A549 (cell line): ENCODE data around the gene DPEP1. TPM values are rescaled to one million over a fixed set of nuclear protein-coding genes. Genes with fewer than 3 reads are reported as not detected.

ENCODE experiments used
- BHLHE40 ChIP-seq: IDR thresholded peaks from 2 replicates; pipeline ENCODE4 v1.6.1; 2012; ENCODE audit warnings: low read depth, low read length, inconsistent platforms
- CBX2 ChIP-seq: fragments of 200-600 bp; sonication (generic); IDR thresholded peaks from 2 replicates; pipeline ENCODE4 v1.6.1; 2016; ENCODE audit warnings: low read depth, mild to moderate bottlenecking, borderline replicate concordance
- CHD4 ChIP-seq: fragments of 200-600 bp; sonication (generic); IDR thresholded peaks from 2 replicates; pipeline ENCODE4 v1.6.1; 2016; ENCODE audit warnings: antibody characterized with exemption, mild to moderate bottlenecking, borderline replicate concordance
- CTCF ChIP-seq: fragments of >200 bp; sonication (Bioruptor Twin); formaldehyde crosslinking; IDR thresholded peaks from 3 replicates; pipeline ENCODE4 v1.5.1; 2016
- ELK1 ChIP-seq: fragments of 150-350 bp; IDR thresholded peaks from 2 replicates; pipeline ENCODE4 v1.6.1; 2014; ENCODE audit warnings: low read depth, mild to moderate bottlenecking, low read length
- ESRRA ChIP-seq: fragments of 150-350 bp; IDR thresholded peaks from 2 replicates; pipeline ENCODE4 v1.6.1; 2014; ENCODE audit warnings: mild to moderate bottlenecking, low read length, borderline replicate concordance
- FOSB ChIP-seq: fragments of 250-450 bp; sonication (Bioruptor Pico); IDR thresholded peaks from 2 replicates; pipeline ENCODE4 v1.5.0; 2020; ENCODE audit warnings: mild to moderate bottlenecking, moderate library complexity
- HDAC2 ChIP-seq: fragments of 200-600 bp; sonication (generic); IDR thresholded peaks from 2 replicates; pipeline ENCODE4 v1.6.1; 2016
- HEYL ChIP-seq: fragments of 250-450 bp; sonication (Bioruptor Pico); IDR thresholded peaks from 2 replicates; pipeline ENCODE4 v1.8.0; 2021; ENCODE audit warnings: mild to moderate bottlenecking, moderate library complexity
- HMGXB4 ChIP-seq: fragments of 250-450 bp; sonication (Bioruptor Pico); IDR thresholded peaks from 2 replicates; pipeline ENCODE4 v1.5.0; 2021; ENCODE audit warnings: mild to moderate bottlenecking, moderate library complexity, borderline replicate concordance
- HOXB13 ChIP-seq: fragments of 250-450 bp; sonication (Bioruptor Pico); IDR thresholded peaks from 2 replicates; pipeline ENCODE4 v1.5.0; 2020; ENCODE audit warnings: low read depth, mild to moderate bottlenecking, moderate library complexity
- HOXB5 ChIP-seq: fragments of 250-450 bp; sonication (Bioruptor Pico); IDR thresholded peaks from 2 replicates; pipeline ENCODE4 v1.5.0; 2020; ENCODE audit warnings: mild to moderate bottlenecking, moderate library complexity
- JUN ChIP-seq, 2 experiments: fragments of >200 bp; sonication (Bioruptor Twin); formaldehyde crosslinking; IDR thresholded peaks; 2 replicates in 1 of 2; 3 replicates in 1 of 2; pipeline ENCODE4 v1.6.1; 2016 to 2017
- JUNB ChIP-seq: fragments of >200 bp; sonication (Bioruptor Twin); formaldehyde crosslinking; IDR thresholded peaks from 2 replicates; pipeline ENCODE4 v1.6.1; 2016
- KDM1A ChIP-seq: fragments of 200-600 bp; sonication (generic); IDR thresholded peaks from 2 replicates; pipeline ENCODE4 v1.6.1; 2016; ENCODE audit warnings: low read depth, mild to moderate bottlenecking
- KDM5A ChIP-seq: fragments of 200-600 bp; sonication (generic); IDR thresholded peaks from 2 replicates; pipeline ENCODE4 v1.6.1; 2016; ENCODE audit warnings: antibody characterized with exemption, mild to moderate bottlenecking
- MAFK ChIP-seq: fragments of 450-650 bp; IDR thresholded peaks from 2 replicates; pipeline ENCODE4 v1.6.1; 2014; ENCODE audit not compliant: partially characterized antibody
- MAZ ChIP-seq: fragments of 150-350 bp; IDR thresholded peaks from 2 replicates; pipeline ENCODE4 v1.6.1; 2014; ENCODE audit warnings: antibody characterized with exemption, low read depth, low read length, borderline replicate concordance
- NFE2L2 ChIP-seq: fragments of 150-350 bp; conservative IDR thresholded peaks from 2 replicates; pipeline ENCODE4 v1.6.1; 2014; ENCODE audit warnings: low read length
- NPAS2 ChIP-seq: fragments of 250-450 bp; sonication (Bioruptor Pico); IDR thresholded peaks from 2 replicates; pipeline ENCODE4 v1.8.0; 2022; ENCODE audit warnings: mild to moderate bottlenecking, moderate library complexity, borderline replicate concordance
- NR3C1 ChIP-seq: fragments of >200 bp; sonication (Bioruptor Twin); formaldehyde crosslinking; IDR thresholded peaks from 3 replicates; pipeline ENCODE4 v1.6.1; 2017
- PBX3 ChIP-seq: IDR thresholded peaks from 2 replicates; pipeline ENCODE4 v1.6.1; 2012
- PHF8 ChIP-seq: fragments of 200-600 bp; sonication (generic); IDR thresholded peaks from 2 replicates; pipeline ENCODE4 v1.6.1; 2016; ENCODE audit warnings: low read depth, mild to moderate bottlenecking, antibody characterized with exemption, moderate library complexity, borderline replicate concordance
- RCOR1 ChIP-seq: fragments of 150-350 bp; IDR thresholded peaks from 2 replicates; pipeline ENCODE4 v1.6.1; 2014; ENCODE audit warnings: antibody characterized with exemption, low read length, low read depth
- REST ChIP-seq: fragments of 200-600 bp; sonication (generic); IDR thresholded peaks from 2 replicates; pipeline ENCODE4 v1.6.1; 2016; ENCODE audit warnings: antibody characterized with exemption, mild to moderate bottlenecking, moderate library complexity
- SMC3 ChIP-seq: fragments of >200 bp; sonication (Bioruptor Twin); formaldehyde crosslinking; IDR thresholded peaks from 3 replicates; pipeline ENCODE4 v1.6.1; 2018; ENCODE audit warnings: inconsistent platforms
- TFCP2L1 ChIP-seq: fragments of 250-450 bp; sonication (Bioruptor Pico); IDR thresholded peaks from 2 replicates; pipeline ENCODE4 v1.5.0; 2021; ENCODE audit warnings: mild to moderate bottlenecking
- USF2 ChIP-seq: fragments of 450-650 bp; IDR thresholded peaks from 2 replicates; pipeline ENCODE4 v1.6.1; 2014; ENCODE audit warnings: antibody characterized with exemption
- ZC3H11A ChIP-seq: fragments of 450-650 bp; IDR thresholded peaks from 2 replicates; pipeline ENCODE4 v1.6.1; 2014; ENCODE audit warnings: antibody characterized with exemption, mild to moderate bottlenecking
- ZNF302 ChIP-seq: fragments of 250-450 bp; sonication (Bioruptor Pico); IDR thresholded peaks from 2 replicates; pipeline ENCODE4 v1.9.0; 2021; ENCODE audit warnings: inconsistent platforms, mild to moderate bottlenecking, moderate library complexity
- polyA plus RNA-seq, 4 experiments: library from polyadenylated mRNA; depleted of rRNA in 3 of 4; stranded (reverse); fragments of >200 nt; fragmentation: RNase III in 1 of 4; extraction: RNeasy Plus Mini Kit Qiagen cat#74134 plus additional on column Dnase treatment in 1 of 4; gene quantifications; 2 replicates in 3 of 4; 3 replicates in 1 of 4; pipeline ENCODE4 v1.2.3, GENCODE V29; 2011 to 2017

The DPEP1 gene
- polyA plus RNA-seq, 2 of the 4 experiments (the other 2 are of a cell fraction) = 1.3 to 1.5 TPM

GRCh38 chr16:89564476-89565255 is 48.8 kb upstream of the DPEP1 start (continued):
- TF ChIP-seq KDM1A (no peak), NFE2L2 (no peak), REST (no peak), KDM5A (no peak), FOSB (CRISPR knock-in tag) (peak; percentile 27), PHF8 (no peak), RCOR1 (no peak), TFCP2L1 (CRISPR knock-in tag) (peak; percentile 68; the same call in 1 of the 2 replicates), ESRRA (no peak), JUNB (no peak), MAZ (no peak), NR3C1 (no peak), CHD4 (no peak), CTCF (no peak), MAFK (no peak), HEYL (CRISPR knock-in tag) (no peak), JUN (IDR thresholded peaks at IDR 0.05) (peak in 1 of 2 experiments; percentile 5; a peak in 4 of 5 replicates), ZC3H11A (no peak), HDAC2 (no peak), CBX2 (no peak), USF2 (no peak), SMC3 (no peak), ELK1 (no peak), HMGXB4 (CRISPR knock-in tag) (no peak), BHLHE40 (no peak), HOXB13 (CRISPR knock-in tag) (no peak), ZNF302 (no peak), NPAS2 (CRISPR knock-in tag) (no peak), PBX3 (peak; percentile 69), HOXB5 (CRISPR knock-in tag) (no peak)
